ENCODE data around the gene SLC12A3. TPM values are rescaled to one million over a fixed set of nuclear protein-coding genes. Genes with fewer than 3 reads are reported as not detected.
"Not testable (repeated sequence)": the region's sequence is repeated elsewhere in the genome, so short reads cannot be mapped to it uniquely, and the experiment has no call there.

Gene SLC12A3
- total RNA-seq, 1 donor from 2014 or later = not detected

DNA sequence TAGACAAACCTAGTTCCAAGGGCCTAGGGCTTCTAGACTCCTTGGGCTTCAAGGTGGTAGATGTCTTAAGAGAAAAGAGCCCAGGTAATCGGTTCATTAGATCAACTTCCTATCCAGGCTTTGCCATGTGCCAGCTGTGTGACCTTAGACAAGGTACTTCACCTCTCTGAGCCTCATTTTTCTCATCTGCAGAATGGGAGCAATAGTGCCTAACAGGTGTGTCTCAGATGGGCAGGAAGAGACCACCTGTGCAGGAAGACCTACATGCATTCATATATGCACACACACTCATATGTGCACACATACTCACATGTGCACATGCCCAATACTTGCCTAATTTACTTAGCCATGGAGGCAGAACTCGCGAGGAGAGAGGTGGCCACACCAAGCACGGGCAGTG lies 15.7 kb downstream of the SLC12A3 start:
- TF ChIP-seq, protein P1, sequence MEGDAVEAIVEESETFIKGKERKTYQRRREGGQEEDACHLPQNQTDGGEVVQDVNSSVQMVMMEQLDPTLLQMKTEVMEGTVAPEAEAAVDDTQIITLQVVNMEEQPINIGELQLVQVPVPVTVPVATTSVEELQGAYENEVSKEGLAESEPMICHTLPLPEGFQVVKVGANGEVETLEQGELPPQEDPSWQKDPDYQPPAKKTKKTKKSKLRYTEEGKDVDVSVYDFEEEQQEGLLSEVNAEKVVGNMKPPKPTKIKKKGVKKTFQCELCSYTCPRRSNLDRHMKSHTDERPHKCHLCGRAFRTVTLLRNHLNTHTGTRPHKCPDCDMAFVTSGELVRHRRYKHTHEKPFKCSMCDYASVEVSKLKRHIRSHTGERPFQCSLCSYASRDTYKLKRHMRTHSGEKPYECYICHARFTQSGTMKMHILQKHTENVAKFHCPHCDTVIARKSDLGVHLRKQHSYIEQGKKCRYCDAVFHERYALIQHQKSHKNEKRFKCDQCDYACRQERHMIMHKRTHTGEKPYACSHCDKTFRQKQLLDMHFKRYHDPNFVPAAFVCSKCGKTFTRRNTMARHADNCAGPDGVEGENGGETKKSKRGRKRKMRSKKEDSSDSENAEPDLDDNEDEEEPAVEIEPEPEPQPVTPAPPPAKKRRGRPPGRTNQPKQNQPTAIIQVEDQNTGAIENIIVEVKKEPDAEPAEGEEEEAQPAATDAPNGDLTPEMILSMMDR (conservative IDR thresholded peaks at IDR 0.05) = no peak
- no peaks in the 10 kb centered on the region for H3K36me3 Mint-ChIP-seq (ENCODE audit: low read depth)
- H3K27ac Mint-ChIP-seq (ENCODE audit: unreplicated experiment) = no peak overlapping the region
- no peaks in the 10 kb centered on the region for H3K4me1 Mint-ChIP-seq
- H3K9me3 Mint-ChIP-seq = peaks cover 3% of the 10 kb centered on the region
- no peak overlapping the region for H3K4me3 Mint-ChIP-seq
- DNase-seq (ENCODE audit: low read depth, low spot score) = no peak
- no peaks in the 10 kb centered on the region for H3K27me3 Mint-ChIP-seq (ENCODE audit: low read depth)

- H3K36me3 Mint-ChIP-seq (ENCODE audit: low read depth) = no peaks in the 10 kb centered on the region
- H3K9me3 Mint-ChIP-seq = peaks cover 5% of the 10 kb centered on the region
- no peak overlapping the region for H3K4me3 Mint-ChIP-seq
- DNase-seq (ENCODE audit: low read depth, low spot score) = no peak
- H3K4me1 Mint-ChIP-seq = no peaks in the 10 kb centered on the region
- TF ChIP-seq, protein P1 (conservative IDR thresholded peaks at IDR 0.05) = no peak
- no peak overlapping the region for H3K27ac Mint-ChIP-seq (ENCODE audit: unreplicated experiment)
- no peaks in the 10 kb centered on the region for H3K27me3 Mint-ChIP-seq (ENCODE audit: low read depth)
These were observed 17.2 kb downstream of the SLC12A3 start for GRCh38 chr16:56882077-56882800.

- Mint-ChIP-seq H3K9me3 (peaks cover 5% of the 10 kb centered on the region), H3K4me1 (no peaks in the 10 kb centered on the region), H3K27ac (ENCODE audit: unreplicated experiment) (no peak overlapping the region), H3K36me3 (ENCODE audit: low read depth) (no peaks in the 10 kb centered on the region), H3K4me3 (no peak overlapping the region), H3K27me3 (ENCODE audit: low read depth) (no peaks in the 10 kb centered on the region)
- no peak for DNase-seq (ENCODE audit: low read depth, low spot score)
- TF ChIP-seq, protein P1 (conservative IDR thresholded peaks at IDR 0.05) = no peak
These were observed 18.6 kb downstream of the SLC12A3 start for GRCh38 chr16:56883586-56883985.

- Mint-ChIP-seq H3K27ac (ENCODE audit: unreplicated experiment) (no peak overlapping the region), H3K4me3 (no peak overlapping the region), H3K27me3 (ENCODE audit: low read depth) (no peaks in the 10 kb centered on the region), H3K4me1 (no peaks in the 10 kb centered on the region), H3K9me3 (peaks cover 5% of the 10 kb centered on the region), H3K36me3 (ENCODE audit: low read depth) (no peaks in the 10 kb centered on the region)
- no peak for DNase-seq (ENCODE audit: low read depth, low spot score)
- TF ChIP-seq, protein P1 (conservative IDR thresholded peaks at IDR 0.05) = no peak
These were observed 19.1 kb downstream of the SLC12A3 start for GRCh38 chr16:56884026-56884582.

DNA sequence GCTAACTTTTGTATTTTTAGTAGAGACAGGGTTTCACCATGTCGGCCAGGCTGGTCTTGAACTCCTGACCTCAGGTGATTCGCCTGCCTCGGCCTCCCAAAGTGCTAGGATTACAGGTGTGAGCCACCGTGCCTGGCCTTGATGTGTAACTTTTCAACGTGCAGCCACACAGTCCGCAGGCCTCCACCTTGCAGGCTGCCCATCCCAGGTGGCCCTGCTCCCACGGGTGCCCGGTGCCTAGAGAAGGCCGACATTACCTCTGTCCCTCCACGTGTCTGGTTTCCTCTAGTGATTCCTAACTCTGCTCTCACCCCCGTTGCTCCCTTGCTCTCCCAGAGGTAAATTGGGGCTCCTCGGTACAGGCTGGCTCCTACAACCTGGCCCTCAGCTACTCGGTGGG lies 19.9 kb downstream of the SLC12A3 start:
- not testable (repeated sequence) for H3K4me1 Mint-ChIP-seq; H3K4me3 Mint-ChIP-seq; H3K27ac Mint-ChIP-seq (ENCODE audit: unreplicated experiment); H3K9me3 Mint-ChIP-seq; H3K27me3 Mint-ChIP-seq (ENCODE audit: low read depth); H3K36me3 Mint-ChIP-seq (ENCODE audit: low read depth); DNase-seq (ENCODE audit: low read depth, low spot score)

GRCh38 chr16:56885446-56886162 lies 20.6 kb downstream of the SLC12A3 start:
- Mint-ChIP-seq H3K27ac (ENCODE audit: unreplicated experiment) (no peak overlapping the region), H3K27me3 (ENCODE audit: low read depth) (no peaks in the 10 kb centered on the region), H3K9me3 (peaks cover 5% of the 10 kb centered on the region), H3K4me3 (no peak overlapping the region), H3K4me1 (no peaks in the 10 kb centered on the region), H3K36me3 (ENCODE audit: low read depth) (no peaks in the 10 kb centered on the region)
- no peak for DNase-seq (ENCODE audit: low read depth, low spot score)
- TF ChIP-seq, protein P1 (conservative IDR thresholded peaks at IDR 0.05) = no peak

All from neural crest cell (in vitro differentiated cells).